ENCODE data around the gene PPP2R2C.

Gene PPP2R2C

DNA sequence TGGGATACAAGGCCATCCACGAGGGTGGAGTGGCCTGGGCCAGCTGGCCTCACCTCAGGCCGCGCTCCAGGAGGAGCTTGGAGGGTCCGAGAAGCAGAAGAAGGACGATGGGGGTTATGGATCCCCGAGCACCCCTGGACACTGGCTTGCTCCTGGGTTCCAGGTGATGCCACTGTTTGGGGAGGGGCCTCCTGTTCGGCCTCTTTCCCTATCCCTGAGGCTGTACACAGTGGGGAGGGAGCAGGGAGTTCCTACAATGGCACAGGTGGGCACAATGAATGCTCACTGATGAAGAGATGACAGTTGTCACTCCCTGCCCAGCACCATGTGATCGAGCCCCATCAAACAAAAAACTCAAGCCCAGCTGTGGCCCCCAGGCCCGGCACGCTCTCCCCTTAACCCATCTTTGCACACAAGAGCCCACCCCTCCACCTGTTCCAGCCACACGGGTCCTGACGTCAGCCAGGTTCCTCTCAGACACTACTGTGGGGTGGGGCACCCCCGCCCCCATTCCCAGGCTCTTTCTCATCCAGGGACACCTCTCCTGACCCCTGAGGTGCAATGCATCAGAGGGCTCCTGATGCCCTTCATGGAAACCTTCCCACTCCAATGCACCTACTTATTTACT is 132.5 kb downstream of the PPP2R2C start:
- DNase-seq: no peak

GRCh38 chr4:6338951-6339817 is 133.2 kb downstream of the PPP2R2C start:
- DNase-seq: no peak

GRCh38 chr4:6338175-6338950 is 134.1 kb downstream of the PPP2R2C start:
- no peak for DNase-seq

- DNase-seq: no peak
Measured at GRCh38 chr4:6337331-6337935, 135.0 kb downstream of the PPP2R2C start.

DNA sequence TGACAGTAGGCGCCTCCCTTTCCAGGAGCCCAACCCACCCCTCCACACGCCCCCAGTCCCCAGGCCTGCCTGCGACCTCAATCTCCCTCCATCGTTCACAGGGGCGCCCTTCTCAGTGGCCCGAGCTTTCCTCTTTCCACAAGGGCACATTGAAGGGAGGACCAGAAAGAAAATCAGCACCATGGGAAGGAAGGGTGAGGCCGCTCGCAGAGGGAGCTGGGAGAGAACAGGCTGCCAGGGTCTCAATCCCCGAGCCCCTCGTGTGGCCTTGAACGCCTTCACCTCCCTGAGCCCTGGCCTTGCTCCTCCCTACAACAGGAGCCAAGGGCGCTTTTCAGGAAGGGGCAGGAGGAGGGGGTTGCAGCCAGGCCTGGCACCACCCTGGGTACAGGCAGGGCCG is 136.2 kb downstream of the PPP2R2C start:
- no peak for DNase-seq

GRCh38 chr4:6335040-6335590 is 137.3 kb downstream of the PPP2R2C start:
- no peak for DNase-seq

- DNase-seq: no peak
Measured at GRCh38 chr4:6334203-6334887, 138.1 kb downstream of the PPP2R2C start.

GRCh38 chr4:6333301-6334202 is 138.9 kb downstream of the PPP2R2C start:
- DNase-seq: no peak

DNA sequence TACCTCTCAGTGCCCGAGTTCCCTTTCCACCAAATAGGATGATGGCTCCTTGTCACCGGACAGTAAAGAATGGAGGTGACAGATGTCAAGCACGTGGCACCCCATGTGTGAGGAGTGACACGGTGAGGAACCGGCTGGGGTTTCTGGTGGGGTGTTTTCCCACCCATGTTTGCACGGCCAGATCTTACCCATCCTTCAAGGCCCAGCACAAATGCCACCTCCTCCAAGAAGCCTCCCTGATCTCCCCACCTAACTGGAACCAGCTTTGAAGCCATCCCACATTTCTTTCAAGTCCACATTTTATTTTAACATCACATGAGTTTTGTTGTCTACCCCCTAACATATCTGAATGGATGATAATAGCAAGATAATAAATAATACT is 139.8 kb downstream of the PPP2R2C start:
- no peak for DNase-seq

- DNase-seq: no peak
Measured at GRCh38 chr4:6332042-6332668, 140.3 kb downstream of the PPP2R2C start.

DNA sequence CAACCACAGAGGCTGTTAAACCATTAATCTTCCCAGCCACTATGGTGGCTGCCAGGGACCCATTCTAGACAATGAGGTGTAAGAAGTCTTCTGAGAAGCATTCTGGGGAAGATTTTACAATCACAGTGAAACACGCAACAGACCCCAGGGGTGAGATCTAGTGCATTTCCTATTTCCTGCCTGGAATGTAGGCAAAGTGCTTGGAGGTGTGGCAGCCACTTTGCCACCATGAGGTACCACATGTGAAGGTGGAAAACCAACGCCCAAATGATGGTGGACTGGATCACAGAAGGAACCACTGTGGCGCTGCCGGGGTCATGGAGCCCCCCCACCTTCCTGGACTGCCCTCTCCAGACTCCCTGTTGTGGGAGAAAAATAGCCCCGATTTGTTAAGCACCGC is 140.9 kb downstream of the PPP2R2C start:
- DNase-seq: no peak

DNA sequence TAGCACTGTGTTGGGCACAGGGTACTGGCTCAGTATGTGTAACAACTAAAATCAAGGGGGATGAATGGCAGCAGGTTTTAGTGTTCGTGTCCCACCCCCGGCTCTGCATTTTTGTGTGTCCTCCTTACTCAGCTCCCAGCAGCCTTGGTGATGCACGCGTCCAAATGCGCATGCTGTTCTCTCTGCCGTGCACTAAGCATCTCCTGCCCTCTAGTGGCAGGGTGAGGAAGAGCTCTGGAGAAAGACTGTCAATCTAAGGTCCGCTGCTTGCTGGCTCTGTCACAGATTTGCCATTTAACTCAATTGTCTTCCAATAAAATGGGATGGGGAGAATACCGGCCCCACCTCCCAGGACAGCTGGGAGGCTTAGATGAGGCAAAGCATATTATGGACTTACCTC is 141.4 kb downstream of the PPP2R2C start:
- peak; percentile 16 for DNase-seq

- DNase-seq: no peak
Measured at GRCh38 chr4:6330384-6330767, 142.0 kb downstream of the PPP2R2C start.

DNA sequence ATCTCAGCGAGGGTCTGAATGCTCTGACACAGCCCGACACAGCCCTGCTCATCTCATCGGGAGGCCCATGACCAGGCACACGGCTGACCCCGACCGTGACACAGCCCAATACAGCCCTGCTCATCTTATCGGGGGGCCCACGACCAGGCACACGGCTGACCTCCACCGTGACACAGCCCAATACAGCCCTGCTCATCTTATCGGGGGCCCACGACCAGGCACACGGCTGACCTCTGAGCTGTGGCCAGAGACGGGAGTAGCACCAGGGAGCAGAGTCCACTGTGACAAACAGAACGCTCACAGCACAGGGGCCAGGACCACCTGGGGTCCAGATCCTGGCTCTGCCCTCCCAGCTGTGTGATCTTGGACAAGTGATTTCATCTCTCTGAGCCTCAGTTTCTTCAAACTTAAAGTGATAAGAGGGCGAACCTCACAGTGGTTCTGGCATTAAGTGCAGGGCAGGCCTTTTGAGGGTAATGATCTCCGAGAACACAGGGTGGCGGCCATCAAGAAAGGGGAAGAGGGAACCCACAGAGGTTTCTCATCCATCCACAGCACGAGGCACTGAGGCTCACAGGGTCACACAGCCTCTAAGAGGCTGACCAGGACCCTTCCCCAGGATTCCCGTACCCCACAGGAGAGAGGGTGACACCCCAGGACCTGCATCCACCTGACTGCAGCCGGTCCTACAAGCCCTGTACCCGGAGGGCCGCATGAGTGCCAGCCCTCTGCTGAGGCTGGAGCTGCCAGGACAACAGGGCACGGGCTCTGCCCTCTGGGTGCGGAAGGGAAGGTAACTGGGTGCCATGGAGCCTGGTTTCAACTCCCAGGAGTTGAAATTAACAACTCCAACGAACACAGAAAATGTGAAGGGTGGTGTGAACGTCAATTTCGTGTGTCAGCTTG is 142.7 kb downstream of the PPP2R2C start:
- no peak for DNase-seq

DNA sequence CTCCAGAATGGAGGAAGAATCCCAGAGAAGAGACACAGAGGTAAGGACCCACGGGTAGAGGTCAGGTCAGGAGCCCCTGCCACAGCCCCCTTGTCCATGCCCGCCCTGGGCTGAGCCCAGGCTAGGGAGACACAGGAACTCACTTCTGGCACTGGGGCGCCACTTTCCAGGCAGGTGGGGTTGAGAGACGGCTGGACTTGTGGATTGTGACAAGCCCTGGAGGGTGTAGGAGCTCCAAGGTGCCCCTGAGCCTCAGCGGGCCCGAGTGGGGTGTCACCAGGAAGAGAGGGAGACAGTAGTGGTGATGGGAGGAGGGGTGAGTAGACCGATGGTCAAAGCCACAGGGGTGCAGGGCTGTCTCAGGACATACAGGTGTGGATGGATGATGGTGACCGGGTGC is 143.9 kb downstream of the PPP2R2C start:
- DNase-seq: no peak

DNA sequence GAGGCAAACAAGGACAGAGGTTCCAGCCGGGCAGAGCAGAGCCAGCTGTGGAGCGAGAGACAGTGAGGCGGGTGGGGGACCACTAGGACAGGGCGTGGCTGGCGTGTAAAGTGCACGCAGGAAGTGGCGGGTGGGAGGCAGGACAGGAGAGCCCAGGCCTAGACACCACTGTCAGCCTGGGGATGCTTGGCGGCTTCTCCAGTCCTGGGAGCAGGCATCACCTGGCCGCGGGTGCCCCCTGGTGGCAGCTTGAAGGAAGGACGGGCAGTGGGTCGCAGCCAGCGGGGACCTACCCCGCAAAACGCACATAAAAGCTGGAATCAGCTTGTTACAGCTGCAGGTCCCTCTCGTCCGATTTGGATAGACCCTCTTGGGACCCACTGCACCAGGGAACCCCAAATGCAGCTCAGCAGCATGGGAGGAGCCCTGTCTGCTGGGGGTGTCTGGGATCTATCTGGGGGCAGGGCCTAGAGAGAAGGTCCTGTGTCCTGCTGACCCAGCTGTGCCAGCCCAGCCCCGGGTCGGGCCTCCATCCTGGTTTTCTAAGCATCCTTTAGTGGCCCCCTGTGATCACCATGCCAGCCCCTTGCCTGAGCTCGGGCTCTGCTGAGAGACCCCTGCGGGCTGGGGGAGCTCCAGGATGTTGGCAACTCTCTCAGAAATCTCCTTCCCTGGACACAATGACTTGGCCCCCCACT is 145.0 kb downstream of the PPP2R2C start:
- peak; percentile 78 for DNase-seq

- DNase-seq: no peak
Measured at GRCh38 chr4:6326312-6327060, 145.9 kb downstream of the PPP2R2C start.

DNA sequence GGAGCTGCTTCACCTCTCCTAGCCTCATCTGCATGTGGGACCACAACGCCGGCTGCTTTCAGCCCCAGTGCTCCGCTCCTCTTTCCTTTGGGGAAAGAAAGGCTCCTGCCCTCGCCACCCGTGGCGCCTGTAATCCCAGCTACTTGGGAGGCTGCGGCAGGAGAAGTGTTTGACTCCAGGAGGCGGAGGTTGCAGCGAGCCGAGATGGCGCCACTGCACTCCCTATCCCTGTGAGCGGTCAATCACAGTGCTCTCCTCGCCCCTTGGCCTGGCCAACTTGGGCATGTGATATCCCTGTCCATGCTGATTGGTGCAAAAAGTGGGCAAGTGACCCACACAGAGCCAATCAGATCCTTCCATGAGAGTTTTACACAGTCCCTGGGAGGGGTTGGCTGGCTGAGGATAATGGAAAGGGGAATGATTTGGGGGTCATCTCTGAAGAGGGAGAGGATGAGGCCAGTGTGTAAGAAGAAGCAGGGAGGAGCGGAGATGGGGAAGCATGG is 146.6 kb downstream of the PPP2R2C start:
- no peak for DNase-seq

All from activated CD4-positive, alpha-beta T cell treated with anti-CD3 and anti-CD28 coated beads, Interleukin-2, amount 50 U/mL, for 1 hour (primary cell).